Mucosa of gallbladder (tissue), 1 donor: ENCODE data around the gene GNLY. TPM values are rescaled to one million over a fixed set of nuclear protein-coding genes. Genes with fewer than 3 reads are reported as not detected.

Experiments used
- DNase-seq: peaks from one replicate; pipeline ENCODE4 v3.0.0-alpha.2; 2020; ENCODE audit warnings: low spot score
- total RNA-seq: library from RNA; stranded (reverse); gene quantifications from one replicate; pipeline ENCODE4 v1.2.1, GENCODE V29; 2021
- donor health status: DM: no; HTN: no; CAD: no.

Gene GNLY
- total RNA-seq, 1 donor from 2014 or later, result 0.95 TPM

- no peak for DNase-seq
Measured at GRCh38 chr2:85684806-85685205, 9.4 kb upstream of the GNLY start.

DNA sequence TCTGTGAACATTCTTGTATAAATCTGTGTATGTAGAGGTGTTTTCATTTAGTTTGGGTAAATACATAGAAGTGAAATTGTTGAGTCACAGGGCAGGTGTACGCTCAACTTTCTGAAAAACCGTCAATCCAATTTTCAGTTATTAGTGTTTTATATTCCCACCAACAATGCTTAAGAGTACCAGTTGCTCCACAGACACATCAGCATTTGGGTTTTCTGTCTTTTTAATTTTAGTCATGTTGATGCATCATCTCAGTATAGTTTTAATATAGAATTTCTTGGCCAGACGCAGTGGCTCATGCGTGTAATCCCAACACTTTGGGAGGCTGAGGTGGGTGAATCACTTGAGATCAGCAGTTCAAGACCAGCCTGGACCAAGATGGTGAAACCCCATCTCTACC, 3.2 kb upstream of the GNLY start:
- no peak for DNase-seq

- DNase-seq, result no peak
Measured at GRCh38 chr2:85692039-85692645, 2.0 kb upstream of the GNLY start.

DNA sequence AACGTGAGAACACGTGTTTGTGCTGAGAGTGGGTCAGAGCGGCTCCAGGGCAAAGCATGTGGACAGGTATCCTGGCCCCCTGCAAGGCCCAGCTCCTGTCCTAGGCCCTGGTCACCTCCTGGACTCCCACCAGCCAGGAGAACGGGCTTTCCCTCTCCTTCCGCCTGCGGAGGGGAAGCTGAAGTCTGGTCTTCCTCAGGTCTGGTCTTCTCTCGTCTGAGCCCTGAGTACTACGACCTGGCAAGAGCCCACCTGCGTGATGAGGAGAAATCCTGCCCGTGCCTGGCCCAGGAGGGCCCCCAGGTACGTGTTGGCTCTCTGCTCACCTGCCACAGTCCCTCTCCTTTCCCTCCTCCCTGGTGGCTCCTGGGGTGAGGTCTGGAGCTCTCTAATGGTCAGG, 963 bp downstream of the GNLY start:
- DNase-seq, result no peak

GRCh38 chr2:85695691-85696668, 1.8 kb downstream of the GNLY start:
- DNase-seq, result no peak

- no peak for DNase-seq
Measured at GRCh38 chr2:85697096-85697495, 2.9 kb downstream of the GNLY start.

DNA sequence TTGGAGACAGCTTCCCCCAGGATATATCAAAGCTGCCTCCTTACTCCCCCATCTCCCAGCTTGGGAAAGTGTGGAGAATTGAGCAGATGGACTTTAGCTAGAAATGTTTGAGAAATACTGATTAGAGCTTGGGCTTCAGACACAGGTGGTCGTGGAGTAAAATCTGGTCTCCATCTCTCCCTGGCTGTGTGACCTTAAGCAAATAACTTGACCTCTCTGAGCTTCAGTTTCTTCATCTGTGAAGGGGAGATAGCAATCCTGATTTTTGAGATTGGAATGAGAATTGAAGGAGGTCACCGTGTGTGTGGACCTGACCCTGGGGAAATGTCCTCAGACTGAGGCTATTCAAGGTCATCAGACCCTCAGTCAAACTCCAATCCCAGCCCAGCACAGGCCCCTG, 3.6 kb downstream of the GNLY start:
- DNase-seq, result no peak

DNA sequence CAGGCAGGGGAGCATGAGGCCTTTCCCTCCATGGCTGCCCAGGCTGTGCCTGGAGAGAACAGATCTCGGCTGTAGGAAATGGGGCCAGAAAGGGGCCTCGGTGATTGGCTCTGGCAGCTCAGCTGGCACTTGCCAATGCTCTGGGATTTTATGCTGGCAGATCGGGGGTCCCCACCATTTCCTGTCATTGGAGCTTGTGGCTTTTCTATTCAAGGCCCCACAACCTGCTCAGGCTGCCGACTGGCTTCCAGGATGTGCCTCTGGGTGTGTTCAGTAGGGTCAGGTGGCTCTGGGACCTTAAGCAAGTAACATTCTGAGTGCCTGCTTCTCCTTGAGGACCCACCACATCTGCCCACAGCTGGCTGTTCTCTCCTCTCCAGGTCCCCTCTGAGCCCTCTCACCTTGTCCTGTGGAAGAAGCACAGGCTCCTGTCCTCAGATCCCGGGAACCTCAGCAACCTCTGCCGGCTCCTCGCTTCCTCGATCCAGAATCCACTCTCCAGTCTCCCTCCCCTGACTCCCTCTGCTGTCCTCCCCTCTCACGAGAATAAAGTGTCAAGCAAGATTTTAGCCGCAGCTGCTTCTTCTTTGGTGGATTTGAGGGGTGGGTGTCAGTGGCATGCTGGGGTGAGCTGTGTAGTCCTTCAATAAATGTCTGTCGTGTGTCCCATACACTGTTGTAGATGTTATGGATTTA, 4.2 kb downstream of the GNLY start:
- DNase-seq, result no peak

GRCh38 chr2:85698880-85699254, 4.7 kb downstream of the GNLY start:
- no peak for DNase-seq

DNA sequence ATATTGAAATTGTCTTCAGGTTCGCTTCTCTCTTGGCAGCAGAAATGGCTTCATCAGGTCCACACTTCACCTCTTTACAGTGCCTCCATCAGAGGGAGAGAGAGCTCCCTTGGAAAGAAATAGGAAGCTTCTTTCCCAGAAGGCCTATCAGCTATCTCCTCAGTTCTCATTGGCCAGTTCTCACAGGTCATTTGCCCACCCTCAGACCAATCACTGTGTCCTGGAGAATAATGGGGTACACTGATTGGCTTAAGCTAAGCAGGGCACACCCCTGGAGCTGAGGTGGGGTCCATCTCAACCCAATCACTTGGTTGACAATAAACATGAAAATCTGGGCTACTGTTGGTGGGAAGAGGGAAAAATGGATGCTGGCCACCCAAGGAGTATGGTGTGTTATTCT, 5.2 kb downstream of the GNLY start:
- no peak for DNase-seq

- no peak for DNase-seq
Measured at GRCh38 chr2:85702172-85702571, 8.0 kb downstream of the GNLY start.

DNA sequence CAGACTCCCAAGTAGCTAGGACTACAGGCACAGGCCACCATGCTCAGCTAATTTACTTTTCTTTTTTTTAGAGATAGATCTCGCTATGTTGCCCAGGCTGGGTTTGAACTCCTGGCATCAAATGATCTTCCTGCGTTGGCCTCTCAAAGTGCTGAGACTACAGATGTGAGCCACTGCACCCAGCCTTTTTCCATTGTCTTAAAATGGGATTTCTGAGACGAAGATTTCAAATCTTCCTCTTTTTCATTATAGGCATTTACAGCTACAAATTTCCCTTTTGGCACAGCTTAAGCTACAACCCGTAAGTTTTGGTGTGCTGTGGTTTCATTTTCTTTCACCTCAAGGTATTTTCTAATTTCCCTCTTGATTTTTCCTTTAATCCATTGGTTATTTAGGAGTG, 8.6 kb downstream of the GNLY start:
- DNase-seq, result no peak

DNA sequence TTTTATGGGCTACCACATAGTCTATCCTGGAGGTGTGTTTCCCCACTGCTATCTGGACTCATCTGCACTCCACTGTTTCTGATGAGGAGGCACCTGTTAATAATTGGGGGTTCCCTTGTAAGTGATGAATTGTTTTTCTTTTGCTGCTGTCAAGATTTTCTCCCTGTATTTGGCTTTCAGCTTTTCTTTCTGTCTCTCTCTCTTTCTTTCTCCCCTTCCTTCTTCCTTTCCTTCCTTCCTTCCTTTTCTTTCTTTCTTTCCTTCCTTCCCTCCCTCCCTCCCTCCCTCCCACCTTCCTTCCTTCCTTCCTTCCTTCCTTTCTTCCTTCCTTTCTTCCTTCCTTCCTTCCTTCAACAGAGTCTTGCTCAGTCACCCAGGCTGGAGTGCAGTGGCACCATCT, 9.2 kb downstream of the GNLY start:
- DNase-seq, result no peak

DNA sequence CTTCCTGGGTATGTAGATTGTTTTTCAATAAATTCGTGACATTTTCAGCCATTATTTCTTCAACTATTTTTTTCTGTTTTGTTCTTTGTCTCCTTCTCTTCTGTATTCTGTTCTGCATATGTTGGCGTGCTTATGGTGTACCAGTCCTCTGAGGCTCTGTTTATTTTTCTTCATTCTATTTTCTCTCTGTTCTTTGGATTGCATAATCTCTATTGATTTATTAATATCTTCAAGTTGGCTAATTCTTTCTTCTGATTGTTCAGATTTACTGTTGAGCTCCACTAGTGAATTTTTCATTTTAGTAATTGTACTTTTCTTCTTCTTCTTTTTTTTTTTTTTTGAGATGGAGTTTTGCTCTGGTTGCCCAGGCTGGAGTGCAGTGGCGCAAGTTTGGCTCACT, 9.9 kb downstream of the GNLY start:
- no peak for DNase-seq

DNA sequence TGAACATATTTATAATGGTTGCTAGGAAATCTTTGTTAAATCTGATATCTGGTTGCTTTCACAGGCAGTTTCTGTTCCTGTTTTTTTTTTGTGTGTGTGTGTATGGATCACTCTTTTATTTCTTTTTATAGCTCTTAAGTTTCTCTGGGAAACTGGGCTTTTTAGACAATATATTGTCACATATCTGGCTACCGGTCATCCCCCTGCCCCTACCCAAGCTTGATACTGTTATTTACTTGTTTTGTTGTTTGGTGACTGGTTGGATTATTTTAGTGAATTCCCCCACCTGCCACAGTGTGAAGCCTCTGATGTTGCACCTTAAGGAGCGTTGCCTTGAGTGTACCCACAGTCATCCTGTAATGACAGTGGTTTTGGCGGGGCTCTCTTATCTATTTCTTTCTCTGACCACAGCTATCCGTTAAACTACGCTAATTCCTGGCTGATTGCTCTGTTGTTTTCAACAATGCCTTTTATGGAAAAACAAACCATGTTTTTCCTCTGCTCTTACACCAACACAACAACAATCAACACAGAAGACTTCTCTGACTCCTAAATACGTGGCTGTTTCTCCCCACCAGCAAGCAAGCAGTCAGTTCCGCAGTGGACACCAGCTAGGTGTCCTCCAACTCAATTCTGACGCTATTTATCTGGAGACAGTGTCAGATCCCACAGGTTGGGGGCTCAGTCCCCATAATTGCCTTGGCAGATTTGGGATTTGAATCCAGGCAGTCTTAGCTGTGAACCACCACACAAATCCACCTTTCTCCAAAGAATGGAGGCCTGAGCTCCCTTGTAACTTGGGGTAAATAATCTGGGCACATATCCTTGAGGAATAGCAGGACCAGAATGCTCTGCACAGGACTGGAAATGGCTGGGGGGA, 10.9 kb downstream of the GNLY start:
- no peak for DNase-seq

DNA sequence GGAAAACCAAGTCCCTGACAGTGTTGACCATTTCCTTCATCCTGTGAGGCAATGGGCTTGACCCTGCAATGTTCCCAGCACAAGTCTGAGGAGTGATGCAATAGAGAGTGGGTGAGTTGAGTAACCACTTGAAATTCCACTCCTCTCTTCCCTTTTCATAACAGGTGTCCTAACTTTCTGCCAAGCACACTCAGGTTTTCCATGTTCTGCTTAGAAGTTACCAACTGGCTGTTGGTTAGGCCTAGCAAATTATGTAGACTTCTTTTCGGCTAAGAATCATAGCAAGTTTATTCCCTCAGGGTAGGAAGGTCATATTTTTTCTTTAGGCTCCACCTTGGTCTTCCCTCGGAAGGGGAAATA, 11.5 kb downstream of the GNLY start:
- DNase-seq, result peak; percentile 46

DNA sequence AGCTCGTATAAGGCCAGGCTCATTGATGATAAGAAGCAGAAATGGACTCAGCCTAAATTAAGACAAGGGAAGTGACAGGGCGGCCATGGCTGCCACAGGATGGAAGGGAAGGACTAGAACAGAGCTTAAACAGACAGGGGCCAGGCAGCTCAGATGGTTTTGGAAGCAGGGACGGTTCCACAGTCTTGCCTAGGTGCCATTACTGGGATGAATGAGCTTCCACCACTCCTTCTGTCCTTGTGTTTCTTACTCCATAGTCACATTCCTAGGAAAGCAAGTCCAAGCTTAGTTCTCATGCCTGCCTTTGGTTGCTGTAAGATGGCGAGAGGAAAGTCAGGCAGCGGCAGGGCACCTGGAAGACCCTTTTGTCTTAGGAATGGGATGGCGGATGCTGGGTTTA, 11.9 kb downstream of the GNLY start:
- no peak for DNase-seq

GRCh38 chr2:85706599-85707296, 12.6 kb downstream of the GNLY start:
- DNase-seq, result no peak

GRCh38 chr2:85707304-85707703, 13.1 kb downstream of the GNLY start:
- peak; percentile 83 for DNase-seq

- no peak for DNase-seq
Measured at GRCh38 chr2:85708641-85709040, 14.5 kb downstream of the GNLY start.

DNA sequence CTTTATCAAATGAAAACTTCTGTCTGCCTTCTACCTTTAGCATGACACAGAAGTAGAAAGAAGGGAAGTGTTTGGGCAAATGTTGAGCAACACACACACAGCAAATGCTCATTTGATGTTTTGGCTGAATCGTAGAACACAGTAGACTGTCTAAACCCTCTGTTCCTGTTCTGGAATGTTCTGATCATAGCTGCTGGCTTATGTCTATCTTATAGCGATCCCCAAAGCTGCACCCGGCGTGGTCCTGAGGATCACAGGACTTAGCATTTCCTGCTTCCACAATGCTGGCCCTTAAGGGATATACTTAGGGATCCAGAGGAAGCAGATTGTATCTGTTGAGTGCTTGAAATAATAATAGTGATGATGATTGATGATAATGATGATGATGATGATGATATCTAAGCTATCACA, 15.2 kb downstream of the GNLY start:
- DNase-seq, result no peak
